ENCODE data around the gene RNGTT. TPM values are rescaled to one million over a fixed set of nuclear protein-coding genes. Genes with fewer than 3 reads are reported as not detected.
"Not testable (repeated sequence)": the region's sequence is repeated elsewhere in the genome, so short reads cannot be mapped to it uniquely, and the experiment has no call there.

RNGTT gene
- total and polyA plus RNA-seq, 2 donors, result 11.2 to 23.2 TPM

DNA sequence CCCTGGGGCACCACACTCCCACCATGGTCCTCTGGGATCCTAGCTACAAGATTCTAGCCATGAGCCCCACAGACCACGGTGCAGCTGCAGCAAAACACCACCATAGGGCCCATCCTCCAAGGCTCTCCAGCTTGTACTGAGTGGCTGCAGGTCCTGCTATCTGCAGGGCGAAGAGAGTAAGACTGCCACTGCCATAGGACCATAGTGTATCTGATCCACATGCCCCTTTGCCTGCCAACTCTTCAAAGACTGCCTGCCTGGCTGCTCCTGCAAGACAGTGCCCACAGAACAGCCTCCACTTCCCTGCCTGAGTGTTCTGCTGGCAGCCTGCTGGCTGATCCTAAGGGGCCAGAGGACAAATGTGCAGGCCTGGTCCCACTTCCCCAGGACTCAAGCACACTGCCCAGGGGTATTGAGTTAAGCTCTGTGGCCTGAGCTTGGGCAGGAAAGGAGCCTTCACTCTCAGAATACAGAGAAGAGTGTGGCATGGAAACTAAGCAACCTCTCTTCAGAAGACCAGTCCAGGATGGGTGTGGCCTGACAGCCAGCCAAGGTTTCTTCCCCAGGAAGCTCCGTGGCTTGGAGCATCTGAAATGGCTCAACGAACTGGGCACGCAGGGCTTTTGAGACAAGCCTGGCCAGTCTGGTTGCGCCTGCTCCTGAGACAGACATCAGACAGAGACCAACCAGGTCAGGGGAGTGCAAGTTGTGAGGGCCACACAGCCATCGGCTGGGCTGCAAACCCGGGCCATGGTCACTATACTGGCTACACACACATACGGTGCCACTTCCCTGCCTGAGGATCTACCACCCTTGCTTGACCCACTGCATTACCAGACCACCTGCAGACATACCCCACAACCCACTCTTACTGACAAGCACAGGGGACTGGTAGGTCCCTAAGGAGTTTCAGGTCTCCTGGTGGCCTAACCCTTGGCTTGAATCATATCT, 54.5 kb downstream of the RNGTT start:
- H3K27ac ChIP-seq (ENCODE audit: low read depth in 1 of 2, low read length in 1 of 2), result no peak overlapping the region
- peaks cover 7 to 9% of the 10 kb centered on the region in 2 donors for H3K36me3 ChIP-seq (ENCODE audit: control insufficient read depth in 2 of 2, insufficient read depth in 2 of 2, low read length in 1 of 2)
- 82% methylated on average over 9 of the region's 9 CpGs for WGBS
- H3K4me1 ChIP-seq (ENCODE audit: control insufficient read depth in 2 of 2, insufficient read depth in 2 of 2, low read length in 2 of 2), result peaks cover 0 to 2% of the 10 kb centered on the region in 2 donors
- no peak for DNase-seq (ENCODE audit: low read depth in 6 of 9, low spot score in 9 of 9)
- H3K27me3 ChIP-seq (ENCODE audit: control insufficient read depth in 2 of 2, insufficient read depth in 1 of 2, low read length in 1 of 2), result no peaks in the 10 kb centered on the region
- no peak overlapping the region for H3K4me3 ChIP-seq (ENCODE audit: low read length in 2 of 2)
- H3K9me3 ChIP-seq (ENCODE audit: control insufficient read depth in 2 of 2, insufficient read depth in 1 of 2, low read length in 1 of 2), result no peaks in the 10 kb centered on the region

DNA sequence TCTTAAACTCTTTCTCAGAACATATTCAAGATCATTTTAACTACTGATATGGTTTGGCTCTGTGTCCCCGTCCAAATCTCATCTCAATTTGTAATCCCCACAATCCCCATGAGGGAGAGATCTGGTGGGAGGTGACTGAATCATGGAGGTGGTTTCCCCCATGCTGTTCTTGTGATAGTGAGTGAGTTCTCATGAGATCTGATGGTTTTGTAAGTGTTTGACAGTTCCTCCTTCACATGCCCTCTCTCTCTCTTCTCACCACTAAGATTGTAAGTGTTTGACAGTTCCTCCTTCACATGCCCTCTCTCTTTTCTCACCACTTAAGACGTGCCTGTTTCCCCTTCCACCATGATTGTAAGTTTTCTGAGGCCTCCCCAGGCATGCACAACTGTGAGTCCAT, 56.3 kb downstream of the RNGTT start:
- peaks cover 7 to 17% of the 10 kb centered on the region in 2 donors for H3K36me3 ChIP-seq (ENCODE audit: control insufficient read depth in 2 of 2, insufficient read depth in 2 of 2, low read length in 1 of 2)
- 86% methylated on average over 2 of the region's 2 CpGs for WGBS
- H3K27ac ChIP-seq (ENCODE audit: low read depth in 1 of 2, low read length in 1 of 2); H3K9me3 ChIP-seq (ENCODE audit: control insufficient read depth in 2 of 2, insufficient read depth in 1 of 2, low read length in 1 of 2); H3K27me3 ChIP-seq (ENCODE audit: control insufficient read depth in 2 of 2, insufficient read depth in 1 of 2, low read length in 1 of 2); H3K4me3 ChIP-seq (ENCODE audit: low read length in 2 of 2); DNase-seq (ENCODE audit: low read depth in 6 of 9, low spot score in 9 of 9); H3K4me1 ChIP-seq (ENCODE audit: control insufficient read depth in 2 of 2, insufficient read depth in 2 of 2, low read length in 2 of 2): not testable (repeated sequence)

DNA sequence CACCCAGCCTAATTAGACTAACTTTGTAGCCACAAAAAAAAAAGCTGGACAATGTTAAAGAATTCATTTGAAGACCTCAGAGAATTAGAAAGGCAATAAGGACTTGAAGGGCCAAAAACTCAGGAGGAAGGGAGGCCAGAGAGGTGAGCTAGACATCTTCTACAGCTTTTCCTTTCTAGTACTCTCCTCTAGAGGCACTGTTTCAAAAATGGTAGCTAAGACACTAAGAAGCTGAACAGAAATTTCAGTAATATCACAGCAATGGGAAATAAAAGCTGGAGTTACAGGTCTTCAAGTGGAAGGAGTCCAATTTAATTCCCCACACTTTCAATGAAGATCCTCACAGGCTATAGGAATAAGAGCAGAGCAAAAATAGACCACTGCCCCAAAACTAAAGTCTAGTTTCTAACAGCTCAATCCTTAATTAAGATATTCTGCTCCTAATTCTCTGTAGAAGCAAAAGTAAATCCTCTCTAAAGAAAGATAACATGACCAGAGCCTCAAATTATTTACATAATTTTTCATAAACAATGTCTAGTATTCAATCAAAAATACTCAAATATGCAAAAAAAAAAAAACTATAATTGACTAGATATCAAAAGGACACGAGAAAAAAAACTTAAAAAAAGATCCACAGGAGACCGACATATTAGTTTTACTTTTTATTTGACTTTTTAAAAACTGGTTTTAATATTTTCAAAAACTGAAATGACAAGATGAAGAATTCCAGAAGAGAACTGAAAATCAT, 63.7 kb downstream of the RNGTT start:
- Histone ChIP-seq H3K4me3 (ENCODE audit: low read length in 2 of 2) (no peak overlapping the region), H3K27ac (ENCODE audit: low read depth in 1 of 2, low read length in 1 of 2) (no peak overlapping the region), H3K9me3 (ENCODE audit: control insufficient read depth in 2 of 2, insufficient read depth in 1 of 2, low read length in 1 of 2) (no peaks in the 10 kb centered on the region), H3K36me3 (ENCODE audit: control insufficient read depth in 2 of 2, insufficient read depth in 2 of 2, low read length in 1 of 2) (peaks cover 13 to 23% of the 10 kb centered on the region in 2 donors), H3K27me3 (ENCODE audit: control insufficient read depth in 2 of 2, insufficient read depth in 1 of 2, low read length in 1 of 2) (no peaks in the 10 kb centered on the region), H3K4me1 (ENCODE audit: control insufficient read depth in 2 of 2, insufficient read depth in 2 of 2, low read length in 2 of 2) (no peaks in the 10 kb centered on the region)
- 97% methylated on average over 2 of the region's 2 CpGs for WGBS
- no peak for DNase-seq (ENCODE audit: low read depth in 6 of 9, low spot score in 9 of 9)

DNA sequence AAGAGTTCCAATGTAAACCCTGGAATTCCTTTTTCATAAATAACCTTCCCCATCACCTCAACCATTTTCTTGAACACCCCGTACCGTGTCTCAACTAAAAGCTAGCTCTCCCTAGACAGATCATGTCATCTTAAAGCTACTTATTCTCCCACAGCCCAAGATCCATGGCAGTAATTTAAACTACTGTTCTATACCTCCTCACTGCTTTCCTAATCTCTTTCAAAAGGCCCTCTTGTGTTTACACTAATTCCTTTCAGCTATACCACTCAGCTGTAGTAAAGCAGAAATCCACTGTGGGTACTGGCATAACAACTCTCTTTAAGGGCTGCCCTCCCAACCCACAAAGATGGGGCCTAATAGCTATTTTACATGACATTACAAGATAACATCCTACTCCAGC, 67.5 kb downstream of the RNGTT start:
- H3K36me3 ChIP-seq (ENCODE audit: control insufficient read depth in 2 of 2, insufficient read depth in 2 of 2, low read length in 1 of 2), result peaks cover 2 to 8% of the 10 kb centered on the region in 2 donors
- no peak overlapping the region for H3K27ac ChIP-seq (ENCODE audit: low read depth in 1 of 2, low read length in 1 of 2)
- H3K27me3 ChIP-seq (ENCODE audit: control insufficient read depth in 2 of 2, insufficient read depth in 1 of 2, low read length in 1 of 2), result no peaks in the 10 kb centered on the region
- no peaks in the 10 kb centered on the region for H3K4me1 ChIP-seq (ENCODE audit: control insufficient read depth in 2 of 2, insufficient read depth in 2 of 2, low read length in 2 of 2)
- no peak overlapping the region for H3K4me3 ChIP-seq (ENCODE audit: low read length in 2 of 2)
- H3K9me3 ChIP-seq (ENCODE audit: control insufficient read depth in 2 of 2, insufficient read depth in 1 of 2, low read length in 1 of 2), result no peaks in the 10 kb centered on the region
- DNase-seq (ENCODE audit: low read depth in 6 of 9, low spot score in 9 of 9), result no peak
- WGBS, result 98% methylated on average over 2 of the region's 2 CpGs

DNA sequence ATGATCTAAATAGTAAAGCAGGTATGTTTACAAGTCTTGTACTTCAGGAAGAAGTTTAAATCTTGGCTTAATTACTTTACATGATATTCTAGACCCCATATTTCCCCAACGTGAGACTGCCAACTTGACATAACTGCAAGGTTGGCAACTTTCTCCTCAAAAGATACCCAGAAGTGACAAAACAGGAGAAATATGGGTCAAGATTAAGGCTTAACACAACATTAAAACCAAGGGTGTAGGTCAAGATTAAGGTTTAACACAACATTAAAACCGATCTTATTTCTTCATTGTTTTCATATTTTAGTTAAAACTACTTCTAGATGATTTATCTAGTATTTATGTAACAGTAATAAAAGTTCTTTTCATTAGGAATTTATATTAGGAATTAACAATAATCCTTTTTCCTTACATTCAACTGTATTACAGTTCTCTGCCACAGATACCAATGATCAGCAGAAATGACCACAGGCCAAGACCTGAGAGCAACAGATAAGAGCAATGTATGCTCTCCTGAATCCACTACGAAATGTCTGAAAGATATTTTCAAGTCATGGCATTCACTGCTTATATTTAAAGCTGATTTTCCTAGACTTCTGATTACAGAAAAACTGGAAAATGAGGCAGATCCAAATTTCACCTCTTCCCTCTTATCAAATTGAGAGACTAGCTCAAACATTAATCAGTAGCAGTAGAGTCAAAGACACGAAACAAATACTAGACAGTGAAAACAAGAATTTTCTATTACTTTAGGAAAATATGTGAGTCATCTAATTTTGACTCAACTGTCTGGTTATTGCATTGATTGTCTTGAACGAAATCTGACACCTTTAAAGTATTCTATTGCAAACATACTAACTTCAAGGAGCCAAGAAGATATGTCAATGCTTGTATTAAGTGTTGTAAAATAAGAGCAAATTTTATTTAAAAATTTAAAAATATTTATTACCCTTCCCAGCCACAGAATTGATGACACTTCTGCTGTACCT, 72.3 kb downstream of the RNGTT start:
- H3K9me3 ChIP-seq (ENCODE audit: control insufficient read depth in 2 of 2, insufficient read depth in 1 of 2, low read length in 1 of 2), result no peaks in the 10 kb centered on the region
- DNase-seq (ENCODE audit: low read depth in 6 of 9, low spot score in 9 of 9), result no peak
- H3K27ac ChIP-seq (ENCODE audit: low read depth in 1 of 2, low read length in 1 of 2), result no peak overlapping the region
- H3K27me3 ChIP-seq (ENCODE audit: control insufficient read depth in 2 of 2, insufficient read depth in 1 of 2, low read length in 1 of 2), result no peaks in the 10 kb centered on the region
- H3K4me1 ChIP-seq (ENCODE audit: control insufficient read depth in 2 of 2, insufficient read depth in 2 of 2, low read length in 2 of 2), result no peaks in the 10 kb centered on the region
- WGBS, result 96% methylated on average over 5 of the region's 5 CpGs
- no peak overlapping the region for H3K4me3 ChIP-seq (ENCODE audit: low read length in 2 of 2)
- peaks cover 4 to 16% of the 10 kb centered on the region in 2 donors for H3K36me3 ChIP-seq (ENCODE audit: control insufficient read depth in 2 of 2, insufficient read depth in 2 of 2, low read length in 1 of 2)

DNA sequence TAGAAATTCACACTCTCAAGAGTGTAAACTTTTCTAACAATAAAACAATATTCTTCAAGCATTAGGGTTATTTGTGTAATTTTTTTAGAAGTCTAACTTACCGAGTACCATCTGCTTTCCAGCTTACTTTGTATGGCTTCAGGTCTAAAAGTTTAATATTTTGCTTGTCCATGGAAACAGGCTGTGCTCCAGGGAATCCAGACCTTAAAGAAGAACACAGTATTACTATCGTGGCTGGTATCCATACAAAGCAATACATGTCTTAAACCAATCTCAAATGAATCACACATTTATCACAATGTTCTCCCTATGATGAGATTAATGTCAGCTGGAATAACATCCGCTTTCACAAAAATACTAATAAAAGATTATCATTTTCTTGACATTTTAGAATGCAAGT, 73.0 kb downstream of the RNGTT start:
- no peaks in the 10 kb centered on the region for H3K4me1 ChIP-seq (ENCODE audit: control insufficient read depth in 2 of 2, insufficient read depth in 2 of 2, low read length in 2 of 2)
- H3K9me3 ChIP-seq (ENCODE audit: control insufficient read depth in 2 of 2, insufficient read depth in 1 of 2, low read length in 1 of 2), result no peaks in the 10 kb centered on the region
- H3K27me3 ChIP-seq (ENCODE audit: control insufficient read depth in 2 of 2, insufficient read depth in 1 of 2, low read length in 1 of 2), result no peaks in the 10 kb centered on the region
- DNase-seq (ENCODE audit: low read depth in 6 of 9, low spot score in 9 of 9), result no peak
- WGBS, result 98% methylated on average over 3 of the region's 3 CpGs
- H3K4me3 ChIP-seq (ENCODE audit: low read length in 2 of 2), result no peak overlapping the region
- no peak overlapping the region for H3K27ac ChIP-seq (ENCODE audit: low read depth in 1 of 2, low read length in 1 of 2)
- peaks cover 0 to 19% of the 10 kb centered on the region in 2 donors for H3K36me3 ChIP-seq (ENCODE audit: control insufficient read depth in 2 of 2, insufficient read depth in 2 of 2, low read length in 1 of 2)

DNA sequence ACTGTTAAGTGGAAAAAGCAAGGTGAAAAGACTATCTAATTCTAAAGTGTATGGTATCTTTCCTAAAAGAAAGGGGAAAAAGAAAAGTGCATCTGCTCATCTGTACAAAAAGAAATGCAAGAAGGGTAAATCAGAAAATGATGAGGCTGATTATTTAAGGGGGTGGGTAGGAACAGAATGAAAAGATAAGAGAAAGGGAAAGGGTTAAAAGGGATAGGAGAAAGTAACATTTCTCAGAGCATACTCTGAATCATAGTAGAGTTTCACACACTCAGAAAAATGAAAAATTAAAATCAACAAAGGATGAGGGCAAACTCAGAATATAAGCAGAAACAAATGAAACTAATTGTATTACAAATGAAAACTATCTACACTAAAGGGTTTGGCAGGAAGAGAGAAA, 79.1 kb downstream of the RNGTT start:
- Histone ChIP-seq H3K36me3 (ENCODE audit: control insufficient read depth in 2 of 2, insufficient read depth in 2 of 2, low read length in 1 of 2) (peaks cover 3 to 15% of the 10 kb centered on the region in 2 donors), H3K4me1 (ENCODE audit: control insufficient read depth in 2 of 2, insufficient read depth in 2 of 2, low read length in 2 of 2) (no peaks in the 10 kb centered on the region), H3K27me3 (ENCODE audit: control insufficient read depth in 2 of 2, insufficient read depth in 1 of 2, low read length in 1 of 2) (no peaks in the 10 kb centered on the region), H3K4me3 (ENCODE audit: low read length in 2 of 2) (no peak overlapping the region), H3K27ac (ENCODE audit: low read depth in 1 of 2, low read length in 1 of 2) (no peak overlapping the region), H3K9me3 (ENCODE audit: control insufficient read depth in 2 of 2, insufficient read depth in 1 of 2, low read length in 1 of 2) (no peaks in the 10 kb centered on the region)
- DNase-seq (ENCODE audit: low read depth in 6 of 9, low spot score in 9 of 9), result no peak

DNA sequence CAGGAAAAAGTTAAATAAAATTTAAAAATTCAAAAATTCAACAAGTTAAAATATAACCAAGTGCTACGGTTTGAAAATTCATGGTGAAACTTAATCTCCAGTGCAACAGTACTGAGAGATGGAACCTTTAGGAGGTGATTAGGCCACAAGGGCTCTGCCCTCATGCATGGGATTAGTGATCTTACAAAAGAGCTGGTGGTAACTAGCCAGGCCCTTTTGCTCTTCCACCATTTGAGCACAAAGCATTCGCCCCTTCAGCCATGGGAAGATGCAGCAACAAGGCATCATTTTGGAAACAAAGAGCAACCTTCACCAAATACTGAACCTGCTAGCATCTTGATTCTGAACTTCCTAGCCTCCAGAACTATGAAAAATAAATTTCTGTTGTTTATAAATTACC, 80.9 kb downstream of the RNGTT start:
- Histone ChIP-seq H3K4me1 (ENCODE audit: control insufficient read depth in 2 of 2, insufficient read depth in 2 of 2, low read length in 2 of 2) (no peaks in the 10 kb centered on the region), H3K27ac (ENCODE audit: low read depth in 1 of 2, low read length in 1 of 2) (no peak overlapping the region), H3K36me3 (ENCODE audit: control insufficient read depth in 2 of 2, insufficient read depth in 2 of 2, low read length in 1 of 2) (peaks cover 5 to 13% of the 10 kb centered on the region in 2 donors), H3K9me3 (ENCODE audit: control insufficient read depth in 2 of 2, insufficient read depth in 1 of 2, low read length in 1 of 2) (no peaks in the 10 kb centered on the region), H3K27me3 (ENCODE audit: control insufficient read depth in 2 of 2, insufficient read depth in 1 of 2, low read length in 1 of 2) (no peaks in the 10 kb centered on the region), H3K4me3 (ENCODE audit: low read length in 2 of 2) (no peak overlapping the region)
- DNase-seq (ENCODE audit: low read depth in 6 of 9, low spot score in 9 of 9), result no peak
- 100% methylated on average over 2 of the region's 2 CpGs for WGBS

Measured in thymus (tissue), 11 donors.